Muscle layer of duodenum (tissue), 2 donors: Measurements from ENCODE around the gene CBY1.

ENCODE experiments used
- H3K27ac ChIP-seq: one replicate; pipeline ENCODE4 v1.7.0; 2013; ENCODE audit warnings: mild to moderate bottlenecking, low read length
- H3K27me3 ChIP-seq: one replicate; pipeline ENCODE4 v1.7.0; 2013; ENCODE audit warnings: low read depth, mild to moderate bottlenecking, control low read depth, low read length
- H3K36me3 ChIP-seq, 2 donors: one replicate each; pipeline ENCODE4 v1.7.0; 2013; ENCODE audit warnings: low read length in 2 of 2, control low read depth in 1 of 2, mild to moderate bottlenecking in 1 of 2; ENCODE audit not compliant: insufficient read depth in 2 of 2, control insufficient read depth in 1 of 2
- H3K4me1 ChIP-seq, 2 donors: one replicate each; pipeline ENCODE4 v1.7.0; 2013; ENCODE audit warnings: low read length in 2 of 2, mild to moderate bottlenecking in 2 of 2, control low read depth in 1 of 2, moderate library complexity in 1 of 2; ENCODE audit not compliant: insufficient read depth in 2 of 2, control insufficient read depth in 1 of 2
- H3K4me3 ChIP-seq, 2 donors: one replicate each; pipeline ENCODE4 v1.7.0; 2013; ENCODE audit warnings: low read length in 2 of 2, low read depth in 1 of 2, mild to moderate bottlenecking in 1 of 2
- H3K9me3 ChIP-seq, 2 donors: one replicate each; pipeline ENCODE4 v1.7.0; 2013; ENCODE audit warnings: low read length in 2 of 2, control low read depth in 1 of 2, mild to moderate bottlenecking in 1 of 2; ENCODE audit not compliant: control insufficient read depth in 1 of 2
- donor health status: healthy.

Gene CBY1

GRCh38 chr22:38694940-38695339, 38.5 kb downstream of the CBY1 start:
- Histone ChIP-seq H3K27me3 (no peaks in the 10 kb centered on the region), H3K36me3 (peaks cover 5 to 14% of the 10 kb centered on the region in 2 donors), H3K27ac (no peak overlapping the region), H3K4me3 (no peak overlapping the region), H3K9me3 (no peaks in the 10 kb centered on the region), H3K4me1 (peaks cover 14 to 34% of the 10 kb centered on the region in 2 donors)

- Histone ChIP-seq H3K36me3 (peaks cover 0 to 9% of the 10 kb centered on the region in 2 donors), H3K9me3 (no peaks in the 10 kb centered on the region), H3K27ac (peak overlapping the region; percentile 70), H3K27me3 (no peaks in the 10 kb centered on the region), H3K4me3 (peak overlapping the region in 1 of 2 donors; percentile 4), H3K4me1 (peaks cover 19 to 34% of the 10 kb centered on the region in 2 donors)
These were observed 40.4 kb downstream of the CBY1 start for GRCh38 chr22:38696606-38697424.

- Histone ChIP-seq H3K27ac (peak overlapping the region; percentile 70), H3K36me3 (peaks cover 0 to 5% of the 10 kb centered on the region in 2 donors), H3K27me3 (no peaks in the 10 kb centered on the region), H3K4me3 (peak overlapping the region; percentile 4 to 69), H3K4me1 (peaks cover 19 to 34% of the 10 kb centered on the region in 2 donors), H3K9me3 (no peaks in the 10 kb centered on the region)
These were observed 41.1 kb downstream of the CBY1 start for GRCh38 chr22:38697425-38698089.

GRCh38 chr22:38698407-38699094, 42.1 kb downstream of the CBY1 start:
- H3K4me1 ChIP-seq = peaks cover 19 to 34% of the 10 kb centered on the region in 2 donors
- H3K36me3 ChIP-seq = peaks cover 0 to 1% of the 10 kb centered on the region in 2 donors
- peak overlapping the region; percentile 59 to 69 for H3K4me3 ChIP-seq
- H3K27me3 ChIP-seq = no peaks in the 10 kb centered on the region
- no peaks in the 10 kb centered on the region for H3K9me3 ChIP-seq
- peak overlapping the region; percentile 88 for H3K27ac ChIP-seq

GRCh38 chr22:38699143-38699542, 42.7 kb downstream of the CBY1 start:
- Histone ChIP-seq H3K9me3 (no peaks in the 10 kb centered on the region), H3K27ac (peak overlapping the region; percentile 88)

GRCh38 chr22:38699784-38700183, 43.3 kb downstream of the CBY1 start:
- Histone ChIP-seq H3K27me3 (no peaks in the 10 kb centered on the region), H3K36me3 (no peaks in the 10 kb centered on the region), H3K4me3 (peak overlapping the region; percentile 59 to 69), H3K4me1 (peaks cover 21 to 36% of the 10 kb centered on the region in 2 donors), H3K27ac (peak overlapping the region; percentile 88), H3K9me3 (no peaks in the 10 kb centered on the region)

More at GRCh38 chr22:38699143-38699542, 42.7 kb downstream of the CBY1 start:
- no peaks in the 10 kb centered on the region for H3K27me3 ChIP-seq
- H3K4me1 ChIP-seq = peaks cover 19 to 34% of the 10 kb centered on the region in 2 donors
- peak overlapping the region; percentile 59 to 69 for H3K4me3 ChIP-seq
- no peaks in the 10 kb centered on the region for H3K36me3 ChIP-seq

GRCh38 chr22:38700270-38700788, 43.9 kb downstream of the CBY1 start:
- Histone ChIP-seq H3K4me3 (peak overlapping the region; percentile 59 to 69), H3K9me3 (no peaks in the 10 kb centered on the region), H3K27me3 (no peaks in the 10 kb centered on the region), H3K27ac (peak overlapping the region; percentile 88), H3K36me3 (no peaks in the 10 kb centered on the region), H3K4me1 (peaks cover 23 to 39% of the 10 kb centered on the region in 2 donors)

GRCh38 chr22:38700789-38701628, 44.6 kb downstream of the CBY1 start, which contains the start of gene JOSD1:
Gene JOSD1 (minus strand): TSS chr22:38700943. CDS start chr22:38699987, 956 bp downstream.
- peaks cover 23 to 39% of the 10 kb centered on the region in 2 donors for H3K4me1 ChIP-seq
- H3K36me3 ChIP-seq = no peaks in the 10 kb centered on the region
- peak within 1 kb of the TSS; percentile 63 to 69 for H3K4me3 ChIP-seq
- no peaks in the 10 kb centered on the region for H3K9me3 ChIP-seq
- H3K27me3 ChIP-seq = no peaks in the 10 kb centered on the region
- peak within 1 kb of the TSS; percentile 88 for H3K27ac ChIP-seq

- Histone ChIP-seq H3K9me3 (no peaks in the 10 kb centered on the region), H3K27me3 (no peaks in the 10 kb centered on the region), H3K4me3 (peak overlapping the region; percentile 43 to 47), H3K36me3 (peaks cover under 1 to 5% of the 10 kb centered on the region in 2 donors), H3K4me1 (peaks cover 23 to 24% of the 10 kb centered on the region in 2 donors), H3K27ac (peak overlapping the region; percentile 88)
These were observed 48.3 kb downstream of the CBY1 start for GRCh38 chr22:38704654-38705234.
